Caki2 (cell line): ENCODE results near the gene LGI4. TPM values are rescaled to one million over a fixed set of nuclear protein-coding genes. Genes with fewer than 3 reads are reported as not detected.

Experiments
- DNase-seq: peaks from one replicate; pipeline ENCODE4 v3.0.0-alpha.2; 2015; ENCODE audit warnings: low read depth
- in situ Hi-C: cut with HindIII; loops from 2 replicates; pipeline ENCODE4 v1.10.0; 2016; ENCODE audit warnings: low sequenced_read_pairs, low pct_unique_long_range_greater_than_20kb, mixed read lengths
- total RNA-seq: library from RNA; depleted of rRNA; stranded (reverse); fragments of >200 nt; shearing (Covaris generic); gene quantifications from 2 replicates; pipeline ENCODE4 v1.2.3, GENCODE V29; 2014; ENCODE audit warnings: low replicate concordance; rRNA removed

The LGI4 gene
- 0.29 TPM in 1 of 2 replicates, not detected in the other for total RNA-seq

DNA sequence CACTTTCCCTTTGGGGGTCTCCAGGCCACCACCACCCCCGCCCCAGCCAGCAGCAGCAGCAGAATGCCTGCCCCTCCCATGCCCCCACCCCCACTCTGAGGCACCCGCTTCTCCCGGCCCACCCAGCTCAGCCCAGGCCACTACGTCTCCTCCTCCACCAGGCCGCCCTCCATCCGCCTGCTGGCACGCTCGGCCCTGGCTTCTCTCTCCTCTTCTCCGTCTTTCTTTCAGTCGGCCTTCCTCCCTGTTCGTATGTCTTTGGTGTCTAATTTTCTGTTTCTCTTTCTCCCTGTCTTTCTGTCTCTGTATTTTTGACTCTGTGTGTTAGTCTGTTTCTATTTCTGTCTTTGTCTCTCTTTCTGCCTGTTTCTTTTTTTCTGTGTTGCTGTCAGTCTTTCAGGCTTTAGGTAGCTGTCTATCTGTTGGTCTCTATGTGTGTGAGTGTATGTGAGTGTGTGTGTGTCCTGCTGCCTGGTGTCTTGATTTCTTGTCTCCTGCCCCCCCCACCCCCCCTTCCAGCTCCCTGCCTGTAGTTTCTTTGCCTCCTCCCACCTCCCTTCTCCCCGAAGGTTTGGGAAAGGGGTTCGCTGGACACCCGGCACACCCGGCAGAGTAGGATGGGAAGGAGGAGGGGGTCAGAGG, at the start of gene LGI4:
LGI4 (minus strand) TSS at position 459 of the 642 bp plus-strand sequence; CDS start at position 80, 379 bp downstream.
- DNase-seq: no peak
- in situ Hi-C loops: no loop called here

DNA sequence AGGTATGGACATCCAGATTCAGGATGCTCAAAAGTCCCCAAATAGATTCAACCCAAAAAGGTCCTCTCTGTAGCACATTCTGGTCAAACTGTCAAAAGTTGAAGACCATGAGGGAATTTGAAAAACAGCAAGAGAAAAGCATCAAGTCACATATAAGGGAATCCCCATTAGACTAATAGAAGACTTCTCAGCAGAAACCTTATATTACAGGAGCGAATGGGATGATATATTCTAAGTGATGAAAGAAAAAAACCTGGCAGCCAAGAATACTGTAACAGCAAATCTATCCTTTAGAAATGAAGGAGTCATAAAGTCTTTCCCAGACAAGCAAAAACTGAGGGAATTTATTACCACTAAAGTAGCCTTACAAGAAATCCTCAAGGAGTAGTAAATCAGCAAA, 49.4 kb upstream of the LGI4 start:
- no peak for DNase-seq
- in situ Hi-C loops: no loop called here

DNA sequence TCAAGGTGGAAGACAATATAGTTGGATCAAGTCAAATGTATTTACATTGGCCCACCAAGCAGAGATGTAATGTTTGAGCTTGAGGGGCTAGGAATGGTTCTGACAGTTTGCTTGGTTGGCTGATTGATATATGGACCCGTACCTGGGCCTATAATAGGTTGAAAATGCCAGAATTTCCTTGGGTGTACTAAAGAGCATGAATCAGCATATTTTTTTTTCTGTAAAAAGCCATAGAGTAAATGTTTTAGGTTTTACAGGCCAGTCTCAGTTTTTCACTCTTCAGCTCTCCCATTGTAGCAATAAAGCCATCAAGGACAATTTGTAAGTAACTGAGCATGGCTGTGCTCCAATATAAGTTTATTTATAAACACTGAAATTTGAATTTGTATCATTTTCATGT, 46.5 kb upstream of the LGI4 start:
- in situ Hi-C loops: no loop called here

DNA sequence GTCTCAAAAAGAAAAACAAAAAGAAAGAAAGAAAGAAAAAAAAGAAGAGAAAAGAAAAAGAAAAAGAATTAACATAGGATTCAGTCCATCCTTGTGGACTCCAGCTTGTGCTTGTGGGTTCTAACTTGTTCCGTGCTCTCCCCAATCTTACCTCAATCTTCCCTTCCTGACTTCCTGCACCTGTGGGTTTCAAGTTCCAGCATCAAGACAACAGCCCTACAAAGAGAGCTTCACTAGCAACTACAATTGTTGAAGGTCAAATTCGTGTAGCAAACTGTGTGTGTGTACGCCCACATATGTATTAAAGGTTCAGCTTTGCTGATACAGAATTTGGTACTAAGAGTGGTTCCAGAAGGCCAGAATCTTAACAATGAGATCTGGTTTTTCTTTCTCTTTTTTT, 45.0 kb upstream of the LGI4 start:
- no peak for DNase-seq
- in situ Hi-C loops: no loop called here

More for the DNA sequence above, 46.5 kb upstream of the LGI4 start:
- DNase-seq: no peak

DNA sequence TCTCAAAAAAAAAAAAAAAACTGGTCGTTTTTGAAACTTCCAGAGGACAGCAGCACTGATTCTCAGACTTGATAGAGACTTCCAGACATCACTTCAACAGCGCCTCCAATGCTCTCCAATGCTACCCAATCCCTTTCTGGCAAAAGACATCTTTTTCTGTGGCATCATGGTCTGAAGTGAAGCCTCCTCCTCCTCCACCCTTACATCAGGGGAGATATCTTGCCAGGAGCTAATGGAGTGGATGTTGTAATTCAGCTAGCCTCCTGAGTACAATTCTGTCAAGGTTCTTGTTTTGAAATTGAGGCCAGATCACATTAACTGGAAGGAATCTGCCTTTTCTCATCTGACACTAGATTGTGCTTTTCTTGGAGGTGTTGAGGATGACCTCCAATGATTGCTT, 43.8 kb upstream of the LGI4 start:
- no peak for DNase-seq
- in situ Hi-C loops: no loop called here

DNA sequence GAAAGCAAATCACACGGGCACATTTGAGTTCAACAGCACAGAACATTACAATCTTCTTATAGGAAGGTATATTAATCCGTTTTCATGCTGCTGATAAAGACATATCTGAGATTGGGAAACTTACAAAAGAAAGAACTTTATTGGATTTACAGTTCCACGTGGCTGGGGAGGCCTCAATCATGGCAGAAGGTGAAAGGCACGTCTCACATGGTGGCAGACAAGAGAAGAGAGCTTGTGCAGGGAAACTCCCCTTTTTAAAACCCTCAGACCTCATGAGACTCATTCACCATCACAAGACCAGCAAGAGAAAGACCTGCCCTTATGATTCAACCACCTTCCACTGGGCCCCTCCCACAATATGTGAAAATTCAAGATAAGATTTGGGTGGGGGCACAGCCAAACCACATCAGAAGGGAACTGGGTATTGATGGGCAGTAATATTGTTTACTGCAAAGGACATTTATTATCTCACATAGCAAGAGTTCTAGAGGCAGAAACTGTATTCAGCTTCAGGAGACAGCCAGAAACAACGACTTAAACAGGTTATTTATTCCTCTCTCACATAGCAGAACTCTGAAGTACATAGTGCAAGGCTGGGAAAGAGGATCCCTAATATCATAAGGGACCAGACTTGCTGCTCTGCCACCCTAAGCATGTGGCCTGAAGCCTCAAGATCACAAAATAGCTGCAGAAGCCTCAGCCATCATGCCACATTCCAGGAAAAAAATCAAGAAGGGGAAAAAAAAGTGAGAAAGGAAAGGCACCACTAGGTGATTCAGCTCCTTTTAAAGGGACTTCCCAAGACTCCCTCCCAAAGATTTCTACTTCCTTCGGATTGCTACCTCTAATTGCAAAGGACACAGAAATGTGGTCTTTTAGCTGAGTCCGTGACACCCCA, 42.8 kb upstream of the LGI4 start:
- in situ Hi-C loops: no loop called here
- DNase-seq: no peak

DNA sequence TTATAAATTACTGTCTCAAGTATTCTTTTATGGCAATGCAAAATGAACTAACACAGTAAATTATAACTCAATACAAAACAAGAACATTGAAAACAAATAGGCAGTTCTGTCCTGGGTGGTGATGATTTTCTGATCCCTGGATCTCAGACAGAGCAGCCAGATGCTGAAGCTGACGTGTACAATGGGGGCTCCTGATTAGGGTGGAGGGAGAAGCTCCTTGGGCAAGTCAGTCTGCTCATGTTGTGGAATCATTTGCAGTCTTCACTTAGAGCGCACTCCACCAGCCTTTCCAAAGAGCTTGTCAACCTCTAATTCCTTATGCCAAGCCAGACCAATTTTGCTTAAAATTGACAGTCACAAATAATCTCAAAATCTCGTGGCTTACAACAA, 41.3 kb upstream of the LGI4 start:
- in situ Hi-C loops: no loop called here
- no peak for DNase-seq

DNA sequence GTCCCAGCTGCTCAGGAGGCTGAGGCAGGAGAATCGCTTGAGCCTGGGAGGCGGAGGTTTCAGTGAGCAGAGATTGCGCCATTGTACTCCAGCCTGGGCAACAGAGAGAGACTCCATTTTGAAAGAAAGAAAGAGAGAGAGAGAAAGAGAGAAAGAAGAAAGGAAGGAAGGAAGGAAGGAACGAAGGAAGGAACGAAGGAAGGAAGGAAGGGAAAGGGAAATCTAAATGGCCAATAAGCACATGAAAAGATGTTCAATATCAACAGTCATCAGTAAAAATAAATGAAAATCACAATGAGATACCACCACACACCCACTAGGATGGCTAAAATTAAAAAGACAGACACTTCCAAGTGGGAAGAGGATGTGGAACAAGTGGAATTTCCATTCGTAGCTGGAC, 39.4 kb upstream of the LGI4 start:
- DNase-seq: no peak
- in situ Hi-C loops: no loop called here

DNA sequence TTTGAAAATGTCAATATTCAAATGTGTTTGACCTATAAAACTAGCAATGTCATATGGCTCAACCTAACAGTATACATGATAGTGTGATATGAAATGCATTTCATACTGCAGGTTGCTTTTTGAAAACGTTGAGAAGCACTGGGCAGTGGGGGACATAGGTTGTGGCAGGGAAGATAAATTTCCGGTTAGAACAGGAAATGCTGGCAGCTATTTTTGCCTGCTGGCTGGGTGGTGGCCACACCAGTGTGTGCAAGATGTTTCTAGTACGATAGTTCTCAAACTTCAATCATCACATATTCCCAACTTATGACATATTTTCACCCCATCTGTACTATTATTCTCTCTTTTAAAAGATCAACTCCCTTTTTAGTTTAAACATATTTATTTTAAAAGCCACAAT, 36.9 kb upstream of the LGI4 start:
- no peak for DNase-seq
- in situ Hi-C loops: no loop called here

DNA sequence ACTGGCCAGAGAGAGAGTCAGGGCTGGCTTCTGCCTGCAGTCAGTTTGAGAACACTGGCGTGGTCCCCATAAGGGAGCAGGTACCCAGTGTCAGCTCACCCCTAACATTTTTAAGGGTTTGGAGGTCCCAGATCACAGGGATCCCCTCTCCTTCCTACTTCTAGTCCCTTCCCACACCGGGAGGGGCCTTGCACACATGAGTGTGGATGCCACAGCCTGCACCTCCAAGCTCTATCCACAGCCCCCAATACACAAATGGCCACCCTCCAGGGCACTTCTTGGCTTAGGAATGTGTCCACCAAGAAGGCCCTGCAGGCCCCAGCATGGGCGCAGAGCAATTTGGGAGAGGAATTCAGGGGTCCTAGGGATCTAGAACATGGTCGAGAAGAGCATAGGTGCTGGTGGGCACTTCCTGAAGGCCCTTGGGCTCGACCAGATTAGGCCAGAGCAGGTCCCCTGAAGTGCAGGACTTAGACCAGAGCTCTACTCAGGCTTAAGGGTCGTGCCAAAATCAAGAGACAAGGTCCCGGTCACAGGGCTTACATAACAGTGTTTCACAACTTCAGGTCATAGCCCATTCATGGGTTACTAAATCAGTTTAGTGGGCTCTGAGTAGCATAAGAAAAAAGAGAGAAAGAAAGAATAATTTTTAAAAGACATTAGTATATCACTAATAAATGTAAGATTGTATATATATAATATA, 35.7 kb upstream of the LGI4 start:
- in situ Hi-C loops: no loop called here
- DNase-seq: no peak

DNA sequence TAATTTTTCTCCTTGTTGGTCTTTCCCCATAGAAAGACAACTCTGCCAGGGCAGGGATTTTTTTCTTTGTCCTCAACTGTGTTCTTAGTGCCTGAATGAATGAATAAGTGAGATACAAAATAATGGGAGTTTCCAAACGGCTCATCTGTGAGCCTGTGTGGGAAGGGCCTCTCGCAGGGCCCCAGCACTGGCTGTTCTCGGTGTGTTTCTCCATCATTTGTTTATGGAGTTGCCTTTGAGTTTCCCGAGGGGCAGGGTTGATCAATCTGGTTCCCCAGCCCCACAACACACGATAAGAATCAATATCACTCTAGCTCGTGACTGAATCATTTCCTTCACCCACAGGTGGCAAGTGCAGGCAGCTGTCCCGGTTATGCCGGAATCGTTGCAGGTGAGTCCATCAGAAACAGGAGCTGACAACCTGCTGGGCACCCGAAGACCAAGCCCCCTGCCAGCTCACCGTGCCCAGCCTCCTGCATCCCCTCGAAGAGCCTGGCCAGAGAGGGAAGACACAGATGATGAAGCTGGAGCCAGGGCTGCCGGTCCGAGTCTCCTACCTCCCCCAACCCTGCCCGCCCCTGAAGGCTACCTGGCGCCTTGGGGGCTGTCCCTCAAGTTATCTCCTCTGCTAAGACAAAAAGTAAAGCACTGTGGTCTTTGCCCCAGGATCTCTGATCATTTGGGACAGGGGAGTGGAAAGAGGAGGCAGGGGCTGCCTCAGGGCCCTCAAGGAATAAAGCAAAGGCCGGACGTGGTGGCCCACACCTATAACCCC, 34.5 kb upstream of the LGI4 start:
- in situ Hi-C loops: no loop called here
- DNase-seq: no peak

DNA sequence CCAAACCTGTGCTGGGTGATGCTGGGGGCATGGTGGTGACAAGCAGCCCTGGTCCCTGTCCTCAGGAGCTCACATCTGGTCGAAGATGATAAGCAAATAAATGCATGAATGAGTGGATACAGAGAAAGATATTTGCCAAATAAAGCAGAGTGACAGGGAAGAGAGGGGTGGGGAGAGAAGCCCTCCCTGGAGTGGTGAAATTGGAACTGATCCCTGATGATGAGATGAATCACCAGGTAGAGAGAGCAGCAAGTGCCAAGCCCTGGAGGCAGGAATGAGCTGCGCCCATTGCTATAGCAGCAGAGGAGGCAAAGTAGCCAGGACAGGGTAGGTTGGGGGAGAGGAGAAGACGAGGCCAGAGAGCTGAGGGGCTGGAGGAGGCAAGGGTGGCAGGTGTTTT, 33.3 kb upstream of the LGI4 start:
- in situ Hi-C loops: no loop called here
- no peak for DNase-seq

DNA sequence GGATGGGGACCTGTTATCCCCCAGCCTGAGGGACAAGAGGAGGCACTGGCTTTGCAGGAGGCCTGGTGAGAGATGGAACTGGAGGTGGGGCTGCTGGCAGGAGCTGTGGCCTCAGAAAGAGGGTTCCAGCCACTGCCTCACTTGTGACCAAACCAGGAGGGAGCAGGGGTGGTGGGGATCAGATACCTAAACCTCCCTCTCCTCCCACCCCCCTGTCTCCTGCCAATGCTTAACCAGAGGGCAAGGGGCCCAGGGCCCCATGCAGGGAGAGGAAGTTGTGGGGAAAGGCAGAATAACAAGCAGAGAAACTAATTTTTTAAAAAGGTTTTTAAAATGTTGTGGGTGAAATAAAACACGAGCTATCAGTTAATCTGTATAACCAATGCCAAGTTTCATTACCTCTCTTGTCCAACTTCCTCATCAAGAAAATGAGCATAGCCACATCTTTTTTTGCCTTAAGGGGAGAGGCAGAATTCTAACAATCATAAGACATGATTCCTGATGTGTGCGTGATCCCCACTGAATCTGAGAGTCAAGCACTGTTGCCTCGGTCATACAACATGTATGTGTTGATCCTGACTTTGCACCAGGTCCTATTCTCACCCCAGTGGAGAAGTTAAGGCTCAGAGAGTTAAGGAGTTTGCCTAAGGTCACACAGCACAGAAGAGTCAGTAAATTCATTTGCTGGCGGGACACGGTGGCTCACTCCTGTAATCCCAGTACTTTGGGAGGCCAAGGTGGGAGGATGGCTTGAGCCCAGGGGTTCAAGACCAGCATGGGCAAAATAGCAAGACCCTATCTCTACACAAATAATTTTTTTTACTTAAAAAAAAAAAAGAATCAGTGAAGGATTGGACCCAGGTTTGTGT, 32.6 kb upstream of the LGI4 start:
- in situ Hi-C loops: no loop called here
- DNase-seq: no peak

DNA sequence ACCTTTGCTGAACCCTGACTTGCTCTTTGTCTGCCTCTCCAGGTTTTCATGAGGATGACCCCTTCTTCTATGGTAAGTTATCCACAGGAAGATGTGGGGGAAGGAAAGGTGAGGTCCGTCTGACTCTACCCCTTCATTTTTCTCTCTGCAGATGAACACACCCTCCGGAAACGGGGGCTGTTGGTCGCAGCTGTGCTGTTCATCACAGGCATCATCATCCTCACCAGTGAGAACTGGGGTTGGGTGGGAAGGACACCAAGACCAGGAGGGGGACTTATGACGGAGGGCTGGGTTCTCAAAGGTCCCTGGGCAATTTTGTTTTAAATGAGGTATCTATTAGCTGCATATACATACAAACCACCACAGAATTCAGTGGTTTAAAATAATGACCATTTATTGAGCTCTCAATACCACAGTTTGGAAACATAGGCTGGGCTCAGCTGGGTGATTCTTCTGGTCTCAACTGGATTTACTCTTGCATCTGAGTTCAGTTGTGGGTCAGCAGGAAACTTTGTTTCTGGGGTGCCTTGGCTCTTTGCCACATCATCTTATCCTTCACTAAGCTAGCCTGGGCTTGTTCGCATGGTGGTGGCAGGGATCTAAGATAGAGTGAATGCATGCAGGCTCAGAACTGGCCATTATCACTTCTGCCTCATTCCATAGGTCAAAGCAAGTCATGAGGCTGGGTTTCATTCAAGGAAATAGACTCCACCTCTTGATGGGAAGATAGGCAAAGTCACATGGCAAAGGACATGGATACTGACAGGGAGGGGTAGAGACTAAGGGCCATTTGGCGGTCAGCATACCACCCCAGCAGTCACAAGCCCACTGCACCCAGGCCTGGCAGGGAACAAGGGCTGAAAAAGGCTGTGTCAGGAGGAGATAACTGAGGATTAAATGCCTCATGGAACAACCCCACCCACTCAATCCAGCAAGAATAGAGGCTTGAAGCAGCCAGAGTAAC, 31.5 kb upstream of the LGI4 start:
- in situ Hi-C loops: no loop called here
- DNase-seq: no peak

DNA sequence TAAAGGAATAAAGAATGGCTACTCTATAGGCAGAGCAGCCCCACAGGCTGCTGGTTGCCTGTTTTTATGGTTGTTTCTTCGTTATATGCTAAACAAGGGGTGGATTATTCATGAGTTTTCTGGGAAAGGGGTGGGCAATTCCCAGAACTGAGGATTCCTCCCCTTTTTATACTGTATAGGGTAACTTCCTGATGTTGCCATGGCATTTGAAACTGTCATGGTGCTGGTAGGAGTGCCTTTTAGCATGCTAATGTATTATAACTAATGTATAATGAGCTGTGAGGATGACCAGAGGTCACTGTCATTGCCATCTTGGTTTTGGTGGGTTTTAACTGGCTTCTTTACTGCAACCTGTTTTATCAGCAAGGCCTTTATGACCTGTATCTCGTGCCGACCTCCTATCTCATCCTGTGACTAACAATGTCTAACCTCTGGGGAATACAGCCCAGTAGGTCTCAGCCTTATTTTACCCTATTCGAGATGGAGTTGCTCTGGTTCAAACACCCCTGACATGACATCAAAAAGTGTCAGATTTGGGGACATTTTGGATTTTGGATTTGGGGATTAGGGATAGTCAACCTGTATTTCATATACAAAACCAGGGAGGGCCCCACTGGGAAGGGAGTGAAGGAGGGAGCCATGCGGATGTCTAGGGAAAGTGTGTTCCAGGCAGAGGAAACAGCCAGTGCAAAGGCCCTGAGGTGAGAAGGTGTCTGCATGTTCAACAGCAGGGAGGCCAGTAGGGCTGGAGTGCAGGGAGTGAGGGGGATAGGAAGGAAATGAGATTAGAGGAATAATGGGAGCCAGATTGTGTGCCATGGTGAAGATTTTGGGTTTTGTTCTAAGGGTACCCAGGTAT, 30.6 kb upstream of the LGI4 start:
- DNase-seq: no peak
- in situ Hi-C loops: no loop called here

DNA sequence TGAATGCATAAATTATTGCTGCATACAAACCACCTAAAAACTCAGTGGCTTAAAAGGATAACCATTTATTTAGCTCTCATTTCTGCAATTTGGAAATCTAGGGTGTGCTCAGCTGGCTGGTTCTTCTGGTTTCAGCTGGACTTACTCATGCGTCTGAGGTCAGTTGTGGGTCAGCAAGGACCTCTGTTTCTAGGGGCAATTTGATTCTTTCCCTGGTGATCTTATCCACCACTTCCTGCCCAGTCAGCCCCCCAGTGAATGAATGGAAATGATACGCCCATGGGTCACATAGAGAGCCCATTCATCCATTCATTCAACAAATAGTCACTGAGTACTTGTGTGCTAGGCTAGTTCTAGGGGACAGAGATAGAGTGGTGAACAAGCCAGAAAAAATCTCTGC, 29.6 kb upstream of the LGI4 start:
- DNase-seq: no peak
- in situ Hi-C loops: no loop called here
